Stimulated activated CD4-positive, alpha-beta T cell treated with anti-CD3 and anti-CD28 coated beads, Interleukin-12 subunit alpha, Interleukin-12 subunit beta, amount 100 ng/mL, for 4 hours (primary cell): ENCODE results near the gene SPINK4.

ENCODE experiments used
- DNase-seq: peaks from one replicate; pipeline ENCODE4 v3.0.0-alpha.2; 2020

Gene SPINK4, protein sequence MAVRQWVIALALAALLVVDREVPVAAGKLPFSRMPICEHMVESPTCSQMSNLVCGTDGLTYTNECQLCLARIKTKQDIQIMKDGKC

DNA sequence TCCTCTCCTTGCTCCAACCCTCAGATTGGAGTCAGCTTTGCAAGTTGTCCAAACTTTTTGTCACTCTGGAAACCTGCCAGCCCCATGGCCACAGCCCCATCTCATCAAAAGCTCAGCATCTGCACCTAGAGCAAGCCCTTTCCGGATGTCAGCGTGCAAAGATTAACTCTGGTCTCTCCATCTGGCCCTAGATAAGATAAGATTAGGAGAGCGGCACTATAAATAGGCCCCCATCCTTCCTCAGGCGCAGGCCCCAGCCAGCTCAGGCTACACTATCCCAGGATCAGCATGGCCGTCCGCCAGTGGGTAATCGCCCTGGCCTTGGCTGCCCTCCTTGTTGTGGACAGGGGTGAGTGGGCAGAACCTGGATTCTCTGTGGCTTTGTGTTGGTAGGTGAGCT, at the start of gene SPINK4:
TSS of gene SPINK4 (plus strand) at position 247 of the 400 bp plus-strand sequence. CDS start at position 289, 42 bp downstream.
- DNase-seq: no peak

DNA sequence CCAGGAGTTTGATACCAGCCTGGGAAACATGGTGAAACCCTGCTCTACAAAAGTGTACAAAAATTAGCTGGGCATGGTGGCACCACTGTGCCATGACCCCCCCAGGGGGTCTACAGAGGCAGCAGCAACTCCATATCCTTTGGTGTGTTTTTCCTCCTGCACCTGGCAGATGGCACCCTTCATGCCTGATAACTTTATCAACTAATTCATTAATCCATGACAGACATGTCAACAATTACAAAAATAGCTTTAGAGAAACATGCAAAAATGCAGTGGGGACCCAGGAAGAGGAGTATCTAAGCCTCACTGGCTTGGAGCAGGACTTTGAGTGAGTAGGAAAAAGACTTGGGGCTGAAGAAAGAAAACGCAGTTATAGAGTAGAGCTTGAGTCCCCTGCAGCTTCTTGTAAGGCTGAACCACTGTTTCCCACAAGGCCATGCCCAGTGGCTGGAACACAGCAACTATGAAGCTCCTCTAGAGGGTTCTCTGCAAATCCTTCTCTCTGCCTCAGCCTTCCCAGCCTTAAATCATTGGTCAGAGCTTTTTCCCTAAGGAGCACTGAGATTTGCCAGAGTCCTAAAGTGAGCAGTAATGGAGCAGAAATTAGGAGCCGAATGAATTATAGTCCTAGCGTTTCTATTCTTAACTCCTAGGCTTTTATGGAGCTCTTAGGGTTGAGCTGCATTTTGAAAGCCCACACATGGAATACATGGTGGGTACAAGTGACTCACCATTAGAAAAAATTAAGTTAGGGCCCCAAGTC, 47.3 kb upstream of the SPINK4 start:
- no peak for DNase-seq

- no peak for DNase-seq
These were observed 46.1 kb upstream of the SPINK4 start for GRCh38 chr9:33193818-33194217.

GRCh38 chr9:33196736-33197135, 43.2 kb upstream of the SPINK4 start:
- DNase-seq: no peak

DNA sequence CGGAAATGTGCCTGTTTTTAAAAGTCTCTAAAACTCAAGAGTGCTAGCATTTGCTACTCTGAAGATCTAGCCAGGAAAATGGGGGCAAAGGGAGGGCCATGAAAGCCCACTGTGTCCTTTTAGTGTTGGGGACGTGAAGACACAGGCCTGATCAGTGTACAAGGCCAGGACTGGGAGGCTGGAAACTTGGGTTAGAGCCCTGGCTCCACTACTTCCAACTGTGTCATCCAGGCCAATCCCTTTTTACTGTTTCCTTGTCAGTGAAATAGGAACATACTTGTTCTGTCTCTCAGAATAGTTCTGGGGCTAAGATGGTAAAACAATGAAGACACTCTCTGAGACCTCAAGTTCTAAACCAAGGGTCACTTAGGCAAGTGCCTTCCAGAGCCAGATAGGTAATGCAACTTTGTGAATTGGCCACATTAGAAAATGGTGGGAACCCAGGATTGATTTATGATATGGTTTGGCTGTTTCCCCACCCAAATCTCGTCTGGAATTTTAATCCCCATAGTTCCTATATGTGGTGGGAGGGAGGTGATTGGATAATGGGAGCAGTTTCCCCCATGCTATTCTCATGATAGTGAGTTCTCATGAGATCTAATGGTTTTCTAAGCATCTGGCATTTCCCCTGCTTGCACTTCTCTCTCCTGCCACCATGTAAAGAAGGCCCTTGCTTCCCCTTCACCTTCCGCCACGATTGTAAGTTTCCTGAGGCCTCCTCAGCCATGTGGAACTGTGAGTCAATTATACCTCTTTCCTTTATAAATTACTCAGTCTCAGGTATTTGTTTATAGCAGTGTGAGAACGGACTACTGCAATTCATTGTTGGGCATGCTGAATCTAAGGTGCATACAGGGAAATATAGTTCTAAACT, 42.5 kb upstream of the SPINK4 start:
- DNase-seq: no peak

GRCh38 chr9:33198165-33198564, 41.8 kb upstream of the SPINK4 start:
- DNase-seq: no peak

DNA sequence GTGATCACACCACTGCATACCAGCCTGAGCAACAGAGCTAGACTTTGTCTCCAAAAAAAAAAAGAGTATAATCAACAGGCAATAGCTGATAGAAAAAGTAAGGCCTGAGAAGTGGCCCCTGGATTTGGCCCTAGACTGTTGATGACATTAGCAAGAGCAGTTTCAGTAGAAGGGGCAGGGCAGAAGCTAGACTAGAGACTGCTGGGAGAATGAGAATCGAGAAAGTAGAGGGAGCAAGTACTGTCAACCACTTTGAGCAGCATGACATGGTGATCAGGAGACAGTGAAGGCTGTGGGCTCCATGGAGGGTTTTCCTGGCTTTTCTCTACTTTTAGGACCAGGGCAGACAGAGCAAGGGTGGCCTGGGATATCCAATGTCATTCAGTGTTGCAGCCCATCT, 37.9 kb upstream of the SPINK4 start:
- no peak for DNase-seq

- DNase-seq: no peak
These were observed 37.3 kb upstream of the SPINK4 start for GRCh38 chr9:33202552-33203201.

DNA sequence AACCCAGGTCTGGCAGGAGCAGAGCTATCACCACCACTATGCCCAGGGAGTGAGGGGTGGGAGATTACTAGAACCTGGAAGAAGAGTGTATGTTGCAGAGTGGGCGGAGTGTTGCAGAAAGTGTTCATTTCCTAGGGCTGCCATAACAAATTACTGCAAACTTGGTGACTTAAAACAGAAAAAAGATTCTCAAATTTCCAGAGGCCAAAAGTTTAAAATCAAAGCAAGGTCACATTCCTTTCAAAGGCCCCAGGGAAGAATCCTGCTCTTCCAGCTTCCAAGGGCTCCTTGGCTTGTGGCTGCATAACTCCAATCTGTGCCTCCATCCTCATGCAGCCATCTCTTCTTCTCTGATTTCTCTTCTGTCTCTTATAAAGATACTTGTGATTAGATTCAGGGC, 30.6 kb upstream of the SPINK4 start:
- DNase-seq: no peak

DNA sequence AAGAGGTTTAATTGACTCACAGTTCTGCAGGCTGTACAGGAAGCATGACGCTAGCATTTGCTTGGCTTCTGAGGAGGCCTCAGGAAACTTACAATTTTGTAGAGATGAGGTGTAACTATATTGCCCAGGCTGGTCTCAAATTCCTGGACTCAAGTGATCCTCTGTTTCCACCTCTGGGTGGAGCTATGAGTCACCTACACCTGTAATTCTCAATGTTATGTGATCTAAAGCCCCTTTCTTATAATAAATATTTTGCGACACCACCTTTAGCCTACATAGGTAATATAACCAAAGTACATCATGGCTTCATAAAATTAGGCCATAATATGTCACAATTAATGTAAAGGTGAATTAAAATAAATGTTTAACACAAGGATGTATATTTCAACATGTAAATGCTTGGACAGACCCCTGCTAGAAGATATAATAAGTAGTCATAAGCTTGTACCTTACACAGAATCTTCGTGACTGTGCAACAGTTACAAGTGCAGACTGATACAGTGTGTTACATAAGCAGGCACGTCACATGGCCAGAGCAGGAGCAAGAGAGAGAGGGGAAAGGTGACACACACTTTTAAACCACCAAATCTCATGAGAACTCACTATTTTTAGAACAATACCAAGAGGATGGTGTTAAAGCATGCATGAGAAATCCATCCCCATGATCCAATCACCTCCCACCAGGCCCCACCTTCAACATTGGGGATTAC, 29.8 kb upstream of the SPINK4 start:
- no peak for DNase-seq

GRCh38 chr9:33211695-33212393, 28.1 kb upstream of the SPINK4 start:
- DNase-seq: no peak

GRCh38 chr9:33220681-33221567, 19.0 kb upstream of the SPINK4 start:
- DNase-seq: no peak

DNA sequence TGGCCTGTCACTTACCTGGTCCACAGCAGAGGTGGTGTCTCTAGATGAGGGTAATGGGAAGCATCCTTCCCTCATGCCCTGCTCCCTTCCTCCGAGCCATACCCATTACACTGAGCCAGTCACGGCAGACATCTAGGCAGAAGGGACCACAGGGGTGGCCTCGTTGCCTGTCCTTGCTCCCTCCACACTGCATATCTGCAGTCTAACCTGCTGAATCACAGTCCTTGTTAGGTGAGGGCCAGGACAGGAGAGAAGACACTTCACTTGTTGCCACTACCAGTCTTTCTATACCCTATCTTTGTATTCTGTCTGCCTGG, 18.4 kb upstream of the SPINK4 start:
- DNase-seq: no peak

- no peak for DNase-seq
These were observed 17.9 kb upstream of the SPINK4 start for GRCh38 chr9:33222031-33222430.

DNA sequence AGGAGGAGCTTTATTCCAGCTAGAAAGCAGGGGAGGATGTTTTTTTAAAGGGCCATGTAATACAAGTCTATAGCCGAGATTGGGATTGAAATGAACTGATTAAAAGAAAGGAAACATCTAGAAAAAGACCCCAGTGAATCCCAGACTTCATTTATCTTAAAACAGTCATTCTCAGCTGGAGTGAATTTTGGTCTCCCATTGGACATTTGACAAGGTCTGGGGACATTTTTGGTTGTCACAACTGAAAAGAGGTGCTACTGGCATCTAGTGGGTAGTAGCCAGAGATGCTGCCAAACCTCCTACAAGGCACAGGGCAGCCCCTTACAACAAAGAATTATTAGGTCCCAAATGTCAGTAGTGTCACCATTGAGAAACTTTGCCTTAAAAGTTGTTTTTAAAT, 16.3 kb upstream of the SPINK4 start:
- DNase-seq: no peak

GRCh38 chr9:33225319-33226147, 14.4 kb upstream of the SPINK4 start:
- DNase-seq: peak; percentile 60

DNA sequence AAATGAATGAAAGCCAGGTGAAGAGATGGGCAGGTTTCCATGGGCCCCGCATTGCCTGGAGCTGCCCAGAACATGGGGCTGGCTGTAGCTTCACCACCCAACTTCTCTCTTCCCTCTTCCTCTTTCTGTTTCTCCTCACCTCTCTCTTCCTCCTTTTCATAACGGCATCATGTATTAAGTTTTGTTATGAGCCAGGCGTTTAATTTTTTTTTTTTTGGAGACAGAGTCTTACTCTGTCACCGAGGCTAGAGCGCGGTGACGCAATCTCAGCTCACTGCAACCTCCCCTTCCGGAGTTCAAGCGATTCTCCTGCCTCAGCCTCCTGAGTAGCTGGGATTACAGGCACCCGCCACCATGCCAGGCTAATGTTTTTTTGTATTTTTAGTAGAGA, 13.0 kb upstream of the SPINK4 start:
- DNase-seq: no peak

GRCh38 chr9:33227741-33228140, 12.2 kb upstream of the SPINK4 start:
- DNase-seq: no peak

- no peak for DNase-seq
These were observed 11.4 kb upstream of the SPINK4 start for GRCh38 chr9:33228606-33229005.
